Body of pancreas (tissue), 4 donors: ENCODE results near the gene BCAS4. TPM values are rescaled to one million over a fixed set of nuclear protein-coding genes. Genes with fewer than 3 reads are reported as not detected.
"Not testable (repeated sequence)": the region's sequence is repeated elsewhere in the genome, so short reads cannot be mapped to it uniquely, and the experiment has no call there.

Experiments used
- ATAC-seq: fragments of 150-250 bp; one replicate; pipeline ENCODE4 v1.9.1; 2016
- DNase-seq, 4 donors: peaks; one replicate each; pipeline ENCODE4 v3.0.0-alpha.2; 2019
- H3K27ac ChIP-seq, 4 donors: fragments of 200-600 bp; sonication (generic); 1 replicate in 3 of 4; 2 replicates in 1 of 4; pipeline versions ENCODE4 v1.5.1 to v1.6.1; 2016 to 2019; ENCODE audit warnings: mild to moderate bottlenecking in 1 of 4, mixed read lengths in 1 of 4, moderate library complexity in 1 of 4
- H3K27me3 ChIP-seq, 2 donors: fragments of 200-600 bp; sonication (generic); one replicate each; pipeline ENCODE4 v1.6.0; 2016; ENCODE audit warnings: mild to moderate bottlenecking in 1 of 2
- H3K36me3 ChIP-seq, 2 donors: fragments of 200-600 bp; sonication (generic); replicated peaks in 1 of 2; 2 replicates each; pipeline ENCODE4 v1.5.1; 2016; ENCODE audit warnings: low read depth in 2 of 2; ENCODE audit not compliant: insufficient read depth in 1 of 2
- H3K4me1 ChIP-seq: fragments of 200-600 bp; sonication (generic); one replicate; pipeline ENCODE4 v1.6.0; 2016
- H3K4me3 ChIP-seq, 2 donors: fragments of 200-600 bp; sonication (generic); 1 replicate in 1 of 2; 2 replicates in 1 of 2; pipeline ENCODE4 v1.5.1; 2016 to 2019
- H3K9me3 ChIP-seq, 3 donors: fragments of 200-600 bp; sonication (generic); 1 replicate in 2 of 3; 2 replicates in 1 of 3; pipeline ENCODE4 v1.5.1; 2016
- POLR2A ChIP-seq, 3 donors: fragments of 450-650 bp; IDR thresholded peaks; one replicate each; pipeline ENCODE4 v1.6.1; 2016; ENCODE audit warnings: antibody characterized with exemption in 3 of 3, mild to moderate bottlenecking in 2 of 3
- WGBS, 2 donors: methylation state at CpG; one replicate each; pipeline ENCODE4 v1.1.5; 2017; 5-methylcytosine and 5-hydroxymethylcytosine counted together
- intact Hi-C: fragments of 100-400 bp; cut with DNase I; formaldehyde crosslinking; loops from one replicate; pipeline ENCODE4 v1.15.1; 2023
- total RNA-seq, 2 donors: library from RNA; depleted of rRNA; stranded (reverse); fragments of >200 nt; gene quantifications; one replicate each; pipeline ENCODE4 v1.1.0, GENCODE V29; 2016
- TF ChIP-seq, protein P1 (sequence below), 7 experiments: fragments of 450-650 bp in 4 of 7; fragments of 200-600 bp in 3 of 7; sonication (generic) in 3 of 7; IDR thresholded peaks; one replicate each; pipeline ENCODE4 v1.5.1; 2016 to 2019; ENCODE audit warnings: antibody characterized with exemption in 7 of 7

Gene BCAS4
- total RNA-seq, 2 donors from 2014 or later, result under 0.01 to 2.3 TPM

DNA sequence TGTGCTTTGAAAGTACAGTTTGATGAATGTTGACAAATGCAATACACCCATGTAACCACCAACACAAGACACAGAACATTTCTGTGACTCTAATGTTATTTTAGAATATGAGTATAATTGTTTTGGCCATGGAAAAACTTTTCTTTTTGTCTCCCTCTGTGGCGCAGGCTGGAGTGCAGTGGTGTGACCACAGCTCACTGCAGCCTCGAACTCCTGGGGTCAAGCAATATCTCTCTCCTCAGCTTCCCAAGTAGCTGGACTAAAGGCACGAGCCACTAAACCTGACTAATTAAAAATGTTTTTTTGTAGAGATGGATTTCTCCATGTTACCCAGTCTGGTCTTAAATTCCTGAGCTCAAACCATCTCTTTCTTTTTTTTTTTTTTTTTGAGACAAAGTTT, 20.3 kb upstream of the BCAS4 start:
- no peak for TF ChIP-seq POLR2A (IDR thresholded peaks at IDR 0.05)
- TF ChIP-seq, protein P1, sequence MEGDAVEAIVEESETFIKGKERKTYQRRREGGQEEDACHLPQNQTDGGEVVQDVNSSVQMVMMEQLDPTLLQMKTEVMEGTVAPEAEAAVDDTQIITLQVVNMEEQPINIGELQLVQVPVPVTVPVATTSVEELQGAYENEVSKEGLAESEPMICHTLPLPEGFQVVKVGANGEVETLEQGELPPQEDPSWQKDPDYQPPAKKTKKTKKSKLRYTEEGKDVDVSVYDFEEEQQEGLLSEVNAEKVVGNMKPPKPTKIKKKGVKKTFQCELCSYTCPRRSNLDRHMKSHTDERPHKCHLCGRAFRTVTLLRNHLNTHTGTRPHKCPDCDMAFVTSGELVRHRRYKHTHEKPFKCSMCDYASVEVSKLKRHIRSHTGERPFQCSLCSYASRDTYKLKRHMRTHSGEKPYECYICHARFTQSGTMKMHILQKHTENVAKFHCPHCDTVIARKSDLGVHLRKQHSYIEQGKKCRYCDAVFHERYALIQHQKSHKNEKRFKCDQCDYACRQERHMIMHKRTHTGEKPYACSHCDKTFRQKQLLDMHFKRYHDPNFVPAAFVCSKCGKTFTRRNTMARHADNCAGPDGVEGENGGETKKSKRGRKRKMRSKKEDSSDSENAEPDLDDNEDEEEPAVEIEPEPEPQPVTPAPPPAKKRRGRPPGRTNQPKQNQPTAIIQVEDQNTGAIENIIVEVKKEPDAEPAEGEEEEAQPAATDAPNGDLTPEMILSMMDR (IDR thresholded peaks at IDR 0.05), result no peak
- 71 to 81% methylated on average over 3 of the region's 3 CpGs for WGBS, 2 donors
- no peaks in the 10 kb centered on the region for H3K27me3 ChIP-seq
- DNase-seq (no peak), ATAC-seq (no peak)
- intact Hi-C loops, result no loop called here
- no peak overlapping the region for H3K4me3 ChIP-seq
- no peaks in the 10 kb centered on the region for H3K4me1 ChIP-seq
- no peaks in the 10 kb centered on the region for H3K9me3 ChIP-seq
- H3K27ac ChIP-seq, result peak overlapping the region in 1 of 4 donors; percentile 34
- no peaks in the 10 kb centered on the region for H3K36me3 ChIP-seq

DNA sequence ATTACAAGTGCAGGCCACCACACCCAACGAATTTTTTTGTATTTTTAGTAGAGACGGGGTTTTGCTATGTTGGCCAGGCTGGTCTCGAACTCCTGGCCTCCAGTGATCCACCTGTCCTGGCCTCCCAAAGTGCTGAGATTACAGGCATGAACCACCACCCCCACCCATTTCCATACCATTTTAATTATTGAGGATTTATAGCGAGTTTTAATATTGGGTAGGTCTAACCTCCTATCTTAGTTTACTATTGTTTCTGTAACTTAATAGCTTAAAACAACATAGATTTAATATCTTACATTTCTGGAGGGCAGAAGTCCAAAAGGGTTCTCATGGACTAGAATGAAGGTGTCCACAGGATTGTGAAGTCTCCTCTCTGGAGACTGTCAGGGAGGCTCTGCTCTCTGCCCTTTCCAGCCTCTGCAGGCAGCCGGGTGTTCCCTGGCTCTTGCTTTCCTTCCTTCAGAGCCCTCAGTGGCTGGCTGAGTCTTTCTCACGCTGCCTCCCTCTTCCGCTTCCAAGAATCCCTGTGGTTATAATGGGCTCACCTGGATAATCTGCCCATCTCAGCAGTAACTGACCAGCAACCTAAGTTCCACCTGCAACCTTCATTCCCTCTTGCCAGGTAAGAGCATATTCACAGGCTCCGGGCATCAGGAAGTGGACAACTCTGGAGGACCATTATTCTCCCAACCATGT, 18.6 kb upstream of the BCAS4 start:
- no peak overlapping the region for H3K27ac ChIP-seq
- H3K9me3 ChIP-seq, result no peaks in the 10 kb centered on the region
- WGBS, 2 donors, result 68 to 78% methylated on average over 7 to 8 of the region's 8 CpGs
- DNase-seq (no peak), ATAC-seq (no peak)
- no peaks in the 10 kb centered on the region for H3K4me1 ChIP-seq
- no peak for TF ChIP-seq POLR2A (IDR thresholded peaks at IDR 0.05)
- TF ChIP-seq, protein P1 (IDR thresholded peaks at IDR 0.05), result no peak
- intact Hi-C loops, result no loop called here
- H3K36me3 ChIP-seq, result no peaks in the 10 kb centered on the region
- no peaks in the 10 kb centered on the region for H3K27me3 ChIP-seq
- H3K4me3 ChIP-seq, result no peak overlapping the region

DNA sequence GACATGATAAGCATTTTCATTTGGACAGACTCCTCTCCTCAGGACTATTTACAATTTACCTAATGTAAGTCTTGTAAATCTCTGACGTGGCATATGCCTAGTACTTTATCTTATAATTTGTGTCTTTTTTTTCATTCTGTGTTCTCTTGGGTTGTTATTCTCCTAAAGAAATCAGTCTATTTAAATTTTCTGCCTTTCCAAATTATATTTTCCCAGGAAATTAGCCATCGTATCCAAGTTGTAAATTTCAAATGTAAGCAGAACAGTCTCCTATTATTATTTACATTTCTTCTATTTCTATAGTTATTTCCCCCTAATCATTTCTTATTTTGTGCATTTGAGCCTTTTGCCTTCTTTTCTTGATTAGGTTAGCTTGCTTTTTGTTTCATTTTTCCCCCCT, 17.5 kb upstream of the BCAS4 start:
- Histone ChIP-seq H3K27me3 (no peaks in the 10 kb centered on the region), H3K36me3 (no peaks in the 10 kb centered on the region), H3K4me3 (no peak overlapping the region), H3K9me3 (no peaks in the 10 kb centered on the region), H3K4me1 (no peaks in the 10 kb centered on the region), H3K27ac (no peak overlapping the region)
- WGBS, 2 donors, result 45 to 57% methylated on average over 2 of the region's 2 CpGs
- DNase-seq (no peak), ATAC-seq (no peak)
- intact Hi-C loops, result no loop called here
- TF ChIP-seq POLR2A (IDR thresholded peaks at IDR 0.05), result no peak
- TF ChIP-seq, protein P1 (IDR thresholded peaks at IDR 0.05), result no peak

DNA sequence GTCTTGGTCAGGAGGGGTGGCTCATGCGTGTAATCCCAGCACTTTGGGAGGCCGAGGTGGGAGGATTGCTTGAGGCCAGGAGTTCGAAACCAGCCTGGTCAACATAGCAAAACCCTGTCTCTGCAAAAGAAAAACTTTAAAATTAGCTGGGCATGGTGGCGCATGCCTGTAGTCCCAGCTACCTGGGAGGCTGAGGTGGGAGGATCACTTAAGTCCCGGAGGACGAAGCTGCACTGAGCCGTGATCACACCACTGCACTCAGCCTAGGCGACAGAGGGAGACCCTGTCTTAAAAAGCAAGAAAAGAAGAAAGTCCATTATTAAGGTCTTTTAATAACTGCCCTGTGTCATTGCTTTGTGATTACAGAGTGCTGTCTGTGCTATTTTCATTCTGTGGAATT, 15.9 kb upstream of the BCAS4 start:
- H3K27me3 ChIP-seq, H3K9me3 ChIP-seq, intact Hi-C loops, H3K27ac ChIP-seq, H3K36me3 ChIP-seq, H3K4me1 ChIP-seq, DNase-seq, H3K4me3 ChIP-seq, ATAC-seq: not testable (repeated sequence)
- WGBS, 2 donors, result 91 to 95% methylated on average over 8 of the region's 8 CpGs

DNA sequence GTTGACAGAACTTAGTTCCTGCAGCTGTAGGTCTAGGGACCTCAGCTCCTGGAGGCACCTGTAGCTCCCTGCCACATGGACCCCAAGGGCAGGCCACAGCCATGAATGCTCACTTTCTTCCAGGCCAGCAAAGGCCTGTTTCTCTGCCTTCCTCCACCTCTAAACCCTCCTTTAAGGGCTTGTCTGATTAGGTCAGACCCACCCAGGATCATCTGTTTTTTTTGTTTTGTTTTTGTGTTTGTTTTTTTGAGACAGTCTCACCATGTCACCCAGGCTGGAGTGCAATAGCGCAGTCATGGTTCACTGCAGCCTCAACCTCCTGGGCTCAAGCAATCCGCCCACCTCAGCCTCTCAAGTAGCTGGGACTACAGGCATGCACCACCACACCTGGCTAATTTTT, 11.5 kb upstream of the BCAS4 start:
- intact Hi-C loops, result no loop called here
- WGBS, 2 donors, result 78 to 85% methylated on average over 2 of the region's 2 CpGs
- TF ChIP-seq, protein P1 (IDR thresholded peaks at IDR 0.05), result no peak
- no peak for TF ChIP-seq POLR2A (IDR thresholded peaks at IDR 0.05)
- H3K27ac ChIP-seq, result no peak overlapping the region
- ATAC-seq, result no peak
- no peaks in the 10 kb centered on the region for H3K36me3 ChIP-seq
- no peaks in the 10 kb centered on the region for H3K4me1 ChIP-seq
- no peak overlapping the region for H3K4me3 ChIP-seq
- H3K9me3 ChIP-seq, result no peaks in the 10 kb centered on the region
- no peaks in the 10 kb centered on the region for H3K27me3 ChIP-seq
- DNase-seq, result no peak
